ENCODE results near the gene CMBL.

GRCh38 chr5:10343486-10343885 lies 35.8 kb upstream of the CMBL start:
- TF ChIP-seq CTCF (IDR thresholded peaks at IDR 0.05) (no peak), POLR2A (IDR thresholded peaks at IDR 0.05) (no peak)
